Heart left ventricle (tissue), 13 donors: ENCODE data around the gene ATG16L2.

Source experiments
- CTCF ChIP-seq, 12 donors: fragments of 200-600 bp; sonication (generic) in 4 of 12; IDR thresholded peaks; one replicate each; pipeline versions ENCODE4 v1.5.0 to v1.8.0; 2018 to 2022; ENCODE audit warnings: antibody characterized with exemption in 12 of 12, mild to moderate bottlenecking in 5 of 12
- POLR2A ChIP-seq, 2 donors: fragments of 450-650 bp; IDR thresholded peaks; one replicate each; pipeline ENCODE4 v1.6.1; 2017; ENCODE audit warnings: antibody characterized with exemption in 2 of 2, mild to moderate bottlenecking in 2 of 2, moderate library complexity in 2 of 2
- donor health status: ischemic (EF 13 %, LVEDD 7.1; RV severe dilation, severe dysfunction).
- donor health status: DM: no; HTN: yes; CAD: no.
- donor health status: DM: no; HTN: no; CAD: no.
- donor health status: ischemic (EF 25% LVEDD 6.9; RV normal size, moderate dysfunction).
- donor health status: ischemic (EF 25% LVEDD 5.7; RV mildly dilated, moderate dysfunction).
- donor health status: ischemic (EF 35%, LVEDD 5.7; RV mildly dilated, moderate dysfunction).
- donor health status: nonischemic (EF 11% LVEDD 7.7; RV severe dilation, severe dysfunction).
- donor health status: DM: yes; HTN: yes; CAD: no.
- donor health status: PGD.
- donor health status: ischemic (EF 29% LVEDD 5.4; RV normal size, mild dysfunction).
- donor health status: nonischemic (EF 23%, LVEDD 6.1; RV moderate dilation, normal function).

DNA sequence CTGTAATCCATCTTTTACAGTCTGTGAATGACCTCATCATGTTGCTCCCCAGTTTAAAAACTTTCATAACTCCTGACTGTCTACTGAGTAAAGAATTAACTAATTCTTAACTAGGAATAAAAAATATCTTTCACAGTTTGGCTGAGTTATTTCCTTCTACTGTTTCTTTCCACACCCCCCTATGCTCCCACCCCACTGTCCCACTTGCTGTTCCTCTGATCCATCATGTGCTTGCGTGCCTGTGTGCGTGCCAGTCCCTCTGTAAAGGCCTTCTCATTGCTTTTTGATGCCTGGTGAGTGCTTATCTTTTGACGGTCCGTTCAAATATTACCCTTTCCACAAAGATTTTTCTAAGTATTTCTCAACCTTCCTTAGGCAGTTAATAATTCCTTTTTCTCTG is 55.6 kb downstream of the ATG16L2 start:
- TF ChIP-seq POLR2A (IDR thresholded peaks at IDR 0.05) (no peak), CTCF (IDR thresholded peaks at IDR 0.05) (no peak)
